ENCODE data around the gene ASPG. TPM values are rescaled to one million over a fixed set of nuclear protein-coding genes. Genes with fewer than 3 reads are reported as not detected.

ASPG gene
- total RNA-seq, 1 experiment from 2014 or later: not detected

GRCh38 chr14:104087981-104088850 is 2.7 kb downstream of the ASPG start:
- TF ChIP-seq CTCF (IDR thresholded peaks at IDR 0.05; ENCODE audit: unreplicated experiment): no peak
- CTCF ChIA-PET: interaction anchor here (0.6 to 1.3 kb wide), 2 partner anchors 9 to 10 kb away, joined by 3 to 4 read pairs; no protein-coding TSS in a partner anchor
- no peak for DNase-seq
- BruUV-seq (replicated peaks): no TSS peak
- Mint-ChIP-seq H3K27ac (ENCODE audit: unreplicated experiment) (no peak overlapping the region), H3K9me3 (ENCODE audit: low read depth, unreplicated experiment) (no peaks in the 10 kb centered on the region), H3K36me3 (ENCODE audit: insufficient read depth, unreplicated experiment) (no peaks in the 10 kb centered on the region), H3K27me3 (ENCODE audit: unreplicated experiment) (peaks cover 33% of the 10 kb centered on the region), H3K4me1 (ENCODE audit: low read depth, unreplicated experiment) (no peaks in the 10 kb centered on the region), H3K4me3 (ENCODE audit: low read depth, unreplicated experiment) (no peak overlapping the region)
- intact Hi-C loops (cut with micrococcal nuclease; ENCODE audit: unreplicated experiment): no loop called here

GRCh38 chr14:104090071-104090748 is 4.7 kb downstream of the ASPG start:
- no peak for DNase-seq
- Mint-ChIP-seq H3K36me3 (ENCODE audit: insufficient read depth, unreplicated experiment) (no peaks in the 10 kb centered on the region), H3K4me3 (ENCODE audit: low read depth, unreplicated experiment) (no peak overlapping the region), H3K27me3 (ENCODE audit: unreplicated experiment) (peaks cover 23% of the 10 kb centered on the region), H3K27ac (ENCODE audit: unreplicated experiment) (no peak overlapping the region), H3K4me1 (ENCODE audit: low read depth, unreplicated experiment) (peaks cover 8% of the 10 kb centered on the region), H3K9me3 (ENCODE audit: low read depth, unreplicated experiment) (no peaks in the 10 kb centered on the region)
- BruUV-seq (replicated peaks): no TSS peak
- intact Hi-C loops (cut with micrococcal nuclease; ENCODE audit: unreplicated experiment): no loop called here
- no peak for TF ChIP-seq CTCF (IDR thresholded peaks at IDR 0.05; ENCODE audit: unreplicated experiment)
- CTCF ChIA-PET: no interaction called here

- TF ChIP-seq CTCF (IDR thresholded peaks at IDR 0.05; ENCODE audit: unreplicated experiment): no peak
- Mint-ChIP-seq H3K27me3 (ENCODE audit: unreplicated experiment) (peaks cover 33% of the 10 kb centered on the region), H3K27ac (ENCODE audit: unreplicated experiment) (no peak overlapping the region), H3K4me1 (ENCODE audit: low read depth, unreplicated experiment) (peaks cover 8% of the 10 kb centered on the region), H3K36me3 (ENCODE audit: insufficient read depth, unreplicated experiment) (no peaks in the 10 kb centered on the region), H3K4me3 (ENCODE audit: low read depth, unreplicated experiment) (no peak overlapping the region), H3K9me3 (ENCODE audit: low read depth, unreplicated experiment) (no peaks in the 10 kb centered on the region)
- intact Hi-C loops (cut with micrococcal nuclease; ENCODE audit: unreplicated experiment): no loop called here
- DNase-seq: no peak
- BruUV-seq (replicated peaks): no TSS peak
- CTCF ChIA-PET: no interaction called here
These were observed 5.8 kb downstream of the ASPG start for GRCh38 chr14:104091061-104091926.

Data from Calu3 (cell line).